ENCODE measurements around the gene WDR37.

Gene WDR37

DNA sequence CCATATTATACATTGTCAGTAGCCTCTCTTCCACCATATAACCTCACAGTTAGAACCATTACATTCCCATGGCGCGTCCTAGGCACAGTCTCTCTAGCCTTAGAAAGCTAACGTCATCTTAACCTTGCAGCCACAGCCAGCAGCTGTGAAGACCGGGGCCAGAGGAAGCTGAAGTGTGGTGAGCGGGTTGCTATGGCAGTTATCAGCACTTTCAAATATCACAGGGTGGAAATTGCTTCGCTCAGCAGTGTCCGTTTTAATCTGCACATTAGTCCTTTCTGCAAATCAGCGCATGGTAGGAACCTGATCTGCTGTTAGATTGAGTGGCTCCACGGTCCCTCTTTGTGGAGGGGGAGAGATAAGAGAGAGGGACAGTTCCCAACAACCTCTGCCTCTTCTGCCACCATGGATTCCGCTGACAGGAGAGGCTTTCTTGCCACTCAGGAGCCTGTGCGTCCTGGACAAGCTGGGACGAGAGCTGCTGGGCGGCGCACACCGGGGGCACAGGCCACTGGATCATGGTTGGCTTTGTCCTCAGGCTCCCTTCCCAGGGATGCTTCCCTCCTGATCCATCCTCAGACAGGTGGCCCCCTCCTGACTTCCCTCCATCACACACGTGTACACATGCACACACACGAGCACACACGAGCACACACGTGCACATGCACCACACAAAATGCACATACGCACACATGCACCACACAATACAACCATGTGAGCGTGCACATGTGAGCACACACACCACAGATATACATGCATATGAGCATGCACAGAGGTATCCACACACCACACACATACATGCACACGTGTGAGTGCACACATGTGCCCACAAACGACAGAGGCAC is 93.8 kb downstream of the WDR37 start:
- DNase-seq (ENCODE audit: low read depth): no peak
- no peak overlapping the region for H3K4me3 ChIP-seq (ENCODE audit: low read depth, low read length)
- in situ Hi-C loops (cut with HindIII; ENCODE audit: low sequenced_read_pairs): no loop called here
- TF ChIP-seq, protein P1, sequence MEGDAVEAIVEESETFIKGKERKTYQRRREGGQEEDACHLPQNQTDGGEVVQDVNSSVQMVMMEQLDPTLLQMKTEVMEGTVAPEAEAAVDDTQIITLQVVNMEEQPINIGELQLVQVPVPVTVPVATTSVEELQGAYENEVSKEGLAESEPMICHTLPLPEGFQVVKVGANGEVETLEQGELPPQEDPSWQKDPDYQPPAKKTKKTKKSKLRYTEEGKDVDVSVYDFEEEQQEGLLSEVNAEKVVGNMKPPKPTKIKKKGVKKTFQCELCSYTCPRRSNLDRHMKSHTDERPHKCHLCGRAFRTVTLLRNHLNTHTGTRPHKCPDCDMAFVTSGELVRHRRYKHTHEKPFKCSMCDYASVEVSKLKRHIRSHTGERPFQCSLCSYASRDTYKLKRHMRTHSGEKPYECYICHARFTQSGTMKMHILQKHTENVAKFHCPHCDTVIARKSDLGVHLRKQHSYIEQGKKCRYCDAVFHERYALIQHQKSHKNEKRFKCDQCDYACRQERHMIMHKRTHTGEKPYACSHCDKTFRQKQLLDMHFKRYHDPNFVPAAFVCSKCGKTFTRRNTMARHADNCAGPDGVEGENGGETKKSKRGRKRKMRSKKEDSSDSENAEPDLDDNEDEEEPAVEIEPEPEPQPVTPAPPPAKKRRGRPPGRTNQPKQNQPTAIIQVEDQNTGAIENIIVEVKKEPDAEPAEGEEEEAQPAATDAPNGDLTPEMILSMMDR (IDR thresholded peaks at IDR 0.05; ENCODE audit: low read depth, low read length, missing control alignments): no peak

DNA sequence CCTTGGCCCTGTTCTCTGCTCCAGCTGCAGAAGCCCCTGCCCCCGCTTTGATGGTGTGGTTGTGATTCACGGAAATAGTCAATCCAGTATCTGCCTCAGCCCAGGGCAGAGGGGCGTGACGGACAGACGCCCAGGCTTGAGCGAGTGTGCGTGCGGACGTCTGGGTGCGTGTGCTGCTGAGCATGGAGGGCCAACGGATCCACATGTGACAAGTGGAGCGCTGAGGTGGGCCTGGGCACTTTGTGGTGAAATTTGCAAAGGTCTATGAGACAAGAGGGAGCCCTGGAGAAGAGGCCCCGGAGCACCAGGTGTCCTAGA is 94.4 kb downstream of the WDR37 start:
- TF ChIP-seq, protein P1 (IDR thresholded peaks at IDR 0.05; ENCODE audit: low read depth, low read length, missing control alignments): no peak
- in situ Hi-C loops (cut with HindIII; ENCODE audit: low sequenced_read_pairs): no loop called here
- DNase-seq (ENCODE audit: low read depth): no peak
- H3K4me3 ChIP-seq (ENCODE audit: low read depth, low read length): no peak overlapping the region

DNA sequence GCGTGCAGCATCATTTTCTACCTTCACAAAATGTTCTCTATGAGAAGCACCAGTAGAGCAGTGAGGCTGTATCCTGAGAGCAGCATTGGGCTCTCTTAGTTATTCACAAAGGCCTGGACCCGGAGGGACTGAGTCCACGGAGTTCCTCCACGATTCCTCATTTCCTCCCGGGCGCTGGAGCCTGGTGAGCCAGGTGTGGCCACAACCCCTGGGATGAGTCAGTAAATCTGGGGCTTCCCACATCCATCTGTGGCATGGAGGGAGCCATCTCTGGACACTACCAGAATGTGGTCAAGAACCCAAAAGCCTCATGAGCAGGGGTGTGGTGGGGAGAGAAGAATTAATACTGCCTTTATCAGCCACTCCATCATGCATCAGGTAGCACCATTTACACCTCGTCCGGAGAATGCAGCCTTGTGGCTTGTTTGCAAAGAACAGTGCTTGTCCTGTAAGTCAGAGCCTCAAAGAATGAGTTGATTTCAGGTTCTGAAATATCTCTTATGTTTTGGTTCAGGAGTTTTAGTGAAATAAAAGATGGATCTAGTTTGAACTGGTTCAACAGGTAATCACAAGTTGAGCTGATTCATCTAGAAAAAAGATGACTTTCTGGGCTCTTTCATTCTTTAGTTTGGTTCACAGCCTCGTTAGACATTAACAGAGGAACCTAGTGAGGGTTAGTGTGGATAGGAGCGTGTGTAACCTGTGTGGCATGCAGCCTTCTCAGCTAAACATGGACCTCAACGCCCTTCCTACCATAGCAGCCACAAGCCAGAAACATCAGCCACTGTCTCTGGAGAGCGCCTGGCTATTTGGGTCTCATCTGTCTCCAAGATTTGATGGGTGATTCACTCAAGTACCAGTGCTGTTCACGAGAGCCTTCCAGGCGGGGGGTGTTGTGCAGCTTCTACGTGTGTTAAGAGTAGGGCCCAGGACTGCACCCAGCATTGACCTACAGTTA is 95.2 kb downstream of the WDR37 start:
- in situ Hi-C loops (cut with HindIII; ENCODE audit: low sequenced_read_pairs): no loop called here
- H3K4me3 ChIP-seq (ENCODE audit: low read depth, low read length): no peak overlapping the region
- DNase-seq (ENCODE audit: low read depth): no peak
- TF ChIP-seq, protein P1 (IDR thresholded peaks at IDR 0.05; ENCODE audit: low read depth, low read length, missing control alignments): no peak

DNA sequence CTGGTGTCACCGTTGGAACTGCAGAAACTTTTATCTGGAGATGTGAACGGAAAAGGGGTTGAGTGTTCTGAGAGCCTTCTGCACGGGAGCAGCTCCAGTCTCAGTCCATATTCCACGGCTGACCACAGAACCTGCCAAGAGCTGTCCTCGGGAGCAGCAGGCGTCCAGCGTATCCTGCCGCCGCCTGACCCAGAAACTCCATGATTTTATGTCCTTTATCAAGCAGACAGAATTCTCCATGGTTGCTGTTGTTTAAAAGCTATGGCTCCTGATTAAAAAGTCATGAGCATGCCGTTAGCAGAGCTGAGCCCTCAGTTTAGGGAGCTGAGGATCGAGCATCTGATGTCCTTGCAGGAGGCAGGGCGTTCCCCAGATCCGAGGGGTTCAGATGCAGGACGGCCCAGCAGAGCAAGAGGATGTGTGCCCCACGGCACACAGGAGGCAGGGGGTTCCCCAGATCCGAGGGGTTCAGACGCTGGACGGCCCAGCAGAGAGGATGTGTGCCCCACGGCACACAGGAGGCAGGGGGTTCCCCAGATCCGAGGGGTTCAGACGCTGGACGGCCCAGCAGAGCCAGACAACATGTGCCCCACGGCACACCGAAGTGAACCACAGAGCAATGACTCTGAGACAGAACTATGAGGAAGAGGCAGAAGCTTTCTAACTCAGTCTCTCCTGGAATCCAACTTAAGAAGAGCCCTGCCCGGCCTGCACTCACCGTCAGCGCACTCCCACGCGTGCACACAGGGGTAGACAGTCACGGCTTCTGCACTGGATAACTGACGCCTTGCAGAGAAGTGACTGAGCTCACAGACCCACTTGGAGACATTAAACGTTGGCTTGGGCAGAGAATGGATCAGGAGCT is 96.4 kb downstream of the WDR37 start:
- in situ Hi-C loops (cut with HindIII; ENCODE audit: low sequenced_read_pairs): no loop called here
- DNase-seq (ENCODE audit: low read depth): no peak
- TF ChIP-seq, protein P1 (IDR thresholded peaks at IDR 0.05; ENCODE audit: low read depth, low read length, missing control alignments): no peak
- H3K4me3 ChIP-seq (ENCODE audit: low read depth, low read length): no peak overlapping the region

DNA sequence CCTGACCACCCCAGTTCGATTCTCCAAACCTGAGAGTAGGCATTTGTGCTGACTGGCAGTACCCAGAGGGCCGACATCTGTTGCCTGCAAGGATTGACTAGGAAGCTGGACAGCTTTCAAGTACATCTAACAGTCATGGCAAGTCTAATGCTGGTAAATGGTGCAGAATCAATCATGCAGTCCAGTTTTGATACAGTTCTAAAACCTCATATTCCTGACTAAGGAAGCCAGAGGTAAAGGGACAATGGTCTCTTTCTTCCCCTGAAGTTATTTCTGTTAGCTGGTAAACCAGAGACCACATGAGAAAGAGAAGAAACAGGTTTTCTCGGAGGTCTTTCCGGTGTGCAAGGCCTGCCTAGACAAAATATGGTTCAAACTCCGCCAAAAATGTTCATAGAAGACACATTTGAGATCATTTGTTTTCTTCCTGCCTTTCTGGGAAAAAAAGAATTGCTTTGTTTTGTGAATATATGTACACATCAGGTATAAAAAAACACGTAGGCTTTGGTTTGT is 97.1 kb downstream of the WDR37 start:
- in situ Hi-C loops (cut with HindIII; ENCODE audit: low sequenced_read_pairs): no loop called here
- no peak for DNase-seq (ENCODE audit: low read depth)
- TF ChIP-seq, protein P1 (IDR thresholded peaks at IDR 0.05; ENCODE audit: low read depth, low read length, missing control alignments): no peak
- no peak overlapping the region for H3K4me3 ChIP-seq (ENCODE audit: low read depth, low read length)

Data from astrocyte of the cerebellum (primary cell).